ENCODE measurements around the gene NANP. TPM values are rescaled to one million over a fixed set of nuclear protein-coding genes. Genes with fewer than 3 reads are reported as not detected.
"Not testable (repeated sequence)": the region's sequence is repeated elsewhere in the genome, so short reads cannot be mapped to it uniquely, and the experiment has no call there.

The NANP gene
- total and polyA plus RNA-seq, 2 donors (not counting 1 experiment from before 2014, with no cell fraction given): 8.8 to 9.4 TPM

GRCh38 chr20:25668446-25668845 is 44.6 kb upstream of the NANP start:
- Histone ChIP-seq H3K27ac (ENCODE audit: insufficient read depth, low read length) (no peak overlapping the region), H3K36me3 (ENCODE audit: control insufficient read depth, insufficient read depth, low read length) (no peaks in the 10 kb centered on the region), H3K9ac (ENCODE audit: insufficient read depth, low read length) (no peak overlapping the region), H3K27me3 (ENCODE audit: control insufficient read depth, insufficient read depth, low read length) (no peaks in the 10 kb centered on the region), H2AFZ (ENCODE audit: low read length) (no peak overlapping the region), H3K4me1 (ENCODE audit: control insufficient read depth, extremely low read depth, insufficient read depth, low read length) (peaks cover 3% of the 10 kb centered on the region), H3K9me3 (ENCODE audit: control insufficient read depth, insufficient read depth, low read depth, low read length) (no peaks in the 10 kb centered on the region), H3K4me2 (ENCODE audit: extremely low read depth, insufficient read depth, low read length) (no peak overlapping the region), H4K20me1 (ENCODE audit: control insufficient read depth, extremely low read depth, insufficient read depth, low read length) (no peaks in the 10 kb centered on the region), H3K79me2 (ENCODE audit: control insufficient read depth, insufficient read depth, low read length) (no peaks in the 10 kb centered on the region), H3K4me3 (replicated peaks in 1 of 4; ENCODE audit: control extremely low read depth in 1 of 4, insufficient read depth in 1 of 4, low read depth in 3 of 4, low read length in 4 of 4) (no peak overlapping the region)
- DNase-seq (ENCODE audit: low read depth in 2 of 2): no peak
- no peak for TF ChIP-seq CTCF (conservative IDR thresholded peaks at IDR 0.05 in 1 of 2, IDR thresholded peaks at IDR 0.05 in 1 of 2; ENCODE audit: low read depth in 1 of 2, low read length in 2 of 2)
- no peak for TF ChIP-seq EZH2 (IDR thresholded peaks at IDR 0.05; ENCODE audit: low read length, missing control alignments)

DNA sequence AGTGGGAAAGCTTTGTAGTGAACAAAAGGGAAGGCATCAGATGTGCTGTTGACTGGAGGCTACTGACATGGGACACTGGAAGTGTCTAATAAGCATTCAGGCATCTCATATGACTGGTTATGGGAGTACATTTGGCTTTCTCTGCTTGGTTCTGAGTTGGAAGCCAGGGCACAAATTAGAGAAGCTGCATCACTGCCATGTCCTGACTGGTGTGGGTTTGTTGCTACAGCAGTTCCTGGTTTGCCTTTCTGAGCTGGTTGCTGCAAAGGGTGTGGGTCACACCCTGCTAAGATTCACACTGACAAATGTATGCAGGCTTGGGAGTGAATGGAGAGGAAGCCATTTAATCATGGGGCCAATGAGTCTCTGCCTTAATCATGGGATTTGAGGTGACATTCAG is 36.2 kb upstream of the NANP start:
- DNase-seq (ENCODE audit: low read depth in 2 of 2): no peak
- H2AFZ ChIP-seq (ENCODE audit: low read length): no peak overlapping the region

GRCh38 chr20:25654487-25654886 is 30.7 kb upstream of the NANP start:
- no peak for DNase-seq (ENCODE audit: low read depth in 2 of 2)
- H3K79me2 ChIP-seq (ENCODE audit: control insufficient read depth, insufficient read depth, low read length): no peaks in the 10 kb centered on the region
- no peak overlapping the region for H2AFZ ChIP-seq (ENCODE audit: low read length)
- H3K4me3 ChIP-seq (replicated peaks in 1 of 4; ENCODE audit: control extremely low read depth in 1 of 4, insufficient read depth in 1 of 4, low read depth in 3 of 4, low read length in 4 of 4): no peak overlapping the region
- H3K4me2 ChIP-seq (ENCODE audit: extremely low read depth, insufficient read depth, low read length): no peak overlapping the region
- no peaks in the 10 kb centered on the region for H3K27me3 ChIP-seq (ENCODE audit: control insufficient read depth, insufficient read depth, low read length)
- TF ChIP-seq CTCF (conservative IDR thresholded peaks at IDR 0.05 in 1 of 2, IDR thresholded peaks at IDR 0.05 in 1 of 2; ENCODE audit: low read depth in 1 of 2, low read length in 2 of 2): no peak
- no peak for TF ChIP-seq EZH2 (IDR thresholded peaks at IDR 0.05; ENCODE audit: low read length, missing control alignments)
- H3K36me3 ChIP-seq (ENCODE audit: control insufficient read depth, insufficient read depth, low read length): no peaks in the 10 kb centered on the region
- H3K27ac ChIP-seq (ENCODE audit: insufficient read depth, low read length): no peak overlapping the region
- H3K9me3 ChIP-seq (ENCODE audit: control insufficient read depth, insufficient read depth, low read depth, low read length): no peaks in the 10 kb centered on the region
- H3K4me1 ChIP-seq (ENCODE audit: control insufficient read depth, extremely low read depth, insufficient read depth, low read length): no peaks in the 10 kb centered on the region
- no peaks in the 10 kb centered on the region for H4K20me1 ChIP-seq (ENCODE audit: control insufficient read depth, extremely low read depth, insufficient read depth, low read length)
- no peak overlapping the region for H3K9ac ChIP-seq (ENCODE audit: insufficient read depth, low read length)

More for the DNA sequence above, 36.2 kb upstream of the NANP start:
- Histone ChIP-seq H3K9me3 (ENCODE audit: control insufficient read depth, insufficient read depth, low read depth, low read length) (no peaks in the 10 kb centered on the region), H3K36me3 (ENCODE audit: control insufficient read depth, insufficient read depth, low read length) (no peaks in the 10 kb centered on the region), H3K27me3 (ENCODE audit: control insufficient read depth, insufficient read depth, low read length) (no peaks in the 10 kb centered on the region), H4K20me1 (ENCODE audit: control insufficient read depth, extremely low read depth, insufficient read depth, low read length) (no peaks in the 10 kb centered on the region), H3K4me1 (ENCODE audit: control insufficient read depth, extremely low read depth, insufficient read depth, low read length) (no peaks in the 10 kb centered on the region), H3K9ac (ENCODE audit: insufficient read depth, low read length) (no peak overlapping the region), H3K79me2 (ENCODE audit: control insufficient read depth, insufficient read depth, low read length) (no peaks in the 10 kb centered on the region), H3K4me3 (replicated peaks in 1 of 4; ENCODE audit: control extremely low read depth in 1 of 4, insufficient read depth in 1 of 4, low read depth in 3 of 4, low read length in 4 of 4) (no peak overlapping the region), H3K4me2 (ENCODE audit: extremely low read depth, insufficient read depth, low read length) (no peak overlapping the region), H3K27ac (ENCODE audit: insufficient read depth, low read length) (no peak overlapping the region)
- TF ChIP-seq EZH2 (IDR thresholded peaks at IDR 0.05; ENCODE audit: low read length, missing control alignments) (no peak), CTCF (conservative IDR thresholded peaks at IDR 0.05 in 1 of 2, IDR thresholded peaks at IDR 0.05 in 1 of 2; ENCODE audit: low read depth in 1 of 2, low read length in 2 of 2) (no peak)

DNA sequence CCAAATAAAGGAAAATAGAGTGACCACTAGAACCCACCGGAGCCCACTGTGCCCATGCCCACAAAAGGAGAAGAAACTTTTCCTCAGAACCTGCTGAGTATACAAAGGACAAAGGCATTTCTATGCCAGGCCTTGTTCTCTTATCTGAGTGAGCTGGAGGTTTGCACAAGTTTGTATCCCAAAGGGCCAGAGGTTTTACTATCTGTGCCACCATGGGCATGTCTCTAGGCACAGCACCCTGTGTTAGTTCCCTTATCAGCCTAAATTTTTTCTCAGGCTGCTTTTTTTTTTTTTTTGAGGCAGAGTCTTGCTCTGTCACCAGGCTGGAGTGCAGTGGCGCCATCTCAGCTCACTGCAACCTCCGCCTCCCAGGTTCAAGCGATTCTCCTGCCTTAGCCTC is 29.1 kb upstream of the NANP start:
- H3K79me2 ChIP-seq (ENCODE audit: control insufficient read depth, insufficient read depth, low read length); H4K20me1 ChIP-seq (ENCODE audit: control insufficient read depth, extremely low read depth, insufficient read depth, low read length); H3K27me3 ChIP-seq (ENCODE audit: control insufficient read depth, insufficient read depth, low read length); H3K4me2 ChIP-seq (ENCODE audit: extremely low read depth, insufficient read depth, low read length); H3K36me3 ChIP-seq (ENCODE audit: control insufficient read depth, insufficient read depth, low read length); H3K27ac ChIP-seq (ENCODE audit: insufficient read depth, low read length); H3K9me3 ChIP-seq (ENCODE audit: control insufficient read depth, insufficient read depth, low read depth, low read length); H3K9ac ChIP-seq (ENCODE audit: insufficient read depth, low read length); H3K4me3 ChIP-seq (replicated peaks in 1 of 4; ENCODE audit: control extremely low read depth in 1 of 4, insufficient read depth in 1 of 4, low read depth in 3 of 4, low read length in 4 of 4); DNase-seq (ENCODE audit: low read depth in 2 of 2); H3K4me1 ChIP-seq (ENCODE audit: control insufficient read depth, extremely low read depth, insufficient read depth, low read length); H2AFZ ChIP-seq (ENCODE audit: low read length): not testable (repeated sequence)
